GM12874 (cell line): ENCODE data around the gene SLX4IP.

Experiments used
- TF ChIP-seq, protein P1 (sequence below): IDR thresholded peaks from 2 replicates; pipeline ENCODE4 v1.5.1; 2011; ENCODE audit warnings: low read depth, mild to moderate bottlenecking, control low read depth, low read length, moderate library complexity; ENCODE audit not compliant: insufficient read depth

Gene SLX4IP

DNA sequence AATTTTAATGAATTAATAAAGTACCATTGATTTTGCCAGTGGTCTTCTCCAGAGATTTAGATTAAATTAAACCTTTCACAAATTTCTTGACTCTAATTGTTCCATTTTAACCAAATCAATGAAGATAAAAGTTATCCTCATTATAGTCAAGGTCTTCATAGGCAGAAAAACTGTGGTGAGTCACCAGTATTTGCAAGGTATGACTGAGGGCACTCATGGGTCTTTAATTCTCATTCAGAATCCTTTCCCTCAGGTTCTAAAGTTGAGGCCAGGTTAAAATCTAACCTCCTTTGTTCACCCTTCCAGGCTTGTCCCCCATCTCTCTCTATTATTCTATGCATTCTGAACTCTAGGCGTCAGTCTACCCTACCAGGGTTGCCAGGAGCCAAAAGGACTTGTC is 144.8 kb downstream of the SLX4IP start:
- TF ChIP-seq, protein P1, sequence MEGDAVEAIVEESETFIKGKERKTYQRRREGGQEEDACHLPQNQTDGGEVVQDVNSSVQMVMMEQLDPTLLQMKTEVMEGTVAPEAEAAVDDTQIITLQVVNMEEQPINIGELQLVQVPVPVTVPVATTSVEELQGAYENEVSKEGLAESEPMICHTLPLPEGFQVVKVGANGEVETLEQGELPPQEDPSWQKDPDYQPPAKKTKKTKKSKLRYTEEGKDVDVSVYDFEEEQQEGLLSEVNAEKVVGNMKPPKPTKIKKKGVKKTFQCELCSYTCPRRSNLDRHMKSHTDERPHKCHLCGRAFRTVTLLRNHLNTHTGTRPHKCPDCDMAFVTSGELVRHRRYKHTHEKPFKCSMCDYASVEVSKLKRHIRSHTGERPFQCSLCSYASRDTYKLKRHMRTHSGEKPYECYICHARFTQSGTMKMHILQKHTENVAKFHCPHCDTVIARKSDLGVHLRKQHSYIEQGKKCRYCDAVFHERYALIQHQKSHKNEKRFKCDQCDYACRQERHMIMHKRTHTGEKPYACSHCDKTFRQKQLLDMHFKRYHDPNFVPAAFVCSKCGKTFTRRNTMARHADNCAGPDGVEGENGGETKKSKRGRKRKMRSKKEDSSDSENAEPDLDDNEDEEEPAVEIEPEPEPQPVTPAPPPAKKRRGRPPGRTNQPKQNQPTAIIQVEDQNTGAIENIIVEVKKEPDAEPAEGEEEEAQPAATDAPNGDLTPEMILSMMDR, result no peak

DNA sequence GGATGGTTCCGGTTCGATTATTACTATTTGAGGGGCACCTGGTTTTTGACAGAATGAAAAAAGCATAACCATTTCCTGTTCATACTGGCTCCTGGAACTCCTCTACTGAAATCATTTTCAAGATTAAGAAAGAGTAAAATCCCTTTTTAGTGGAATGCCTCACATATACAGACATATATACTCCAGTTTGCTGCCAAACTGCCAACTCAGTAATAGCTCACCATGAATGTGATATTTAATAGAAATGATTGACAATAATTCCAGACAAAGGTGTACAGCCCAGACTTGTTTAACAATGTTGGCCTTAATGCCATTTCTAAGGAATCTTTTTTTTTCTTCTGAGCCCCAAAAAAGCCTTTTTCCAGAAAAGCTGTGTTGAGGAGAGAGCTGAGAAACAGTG is 145.6 kb downstream of the SLX4IP start:
- TF ChIP-seq, protein P1, result no peak

GRCh38 chr20:10581823-10582222 is 146.7 kb downstream of the SLX4IP start:
- TF ChIP-seq, protein P1, result no peak

DNA sequence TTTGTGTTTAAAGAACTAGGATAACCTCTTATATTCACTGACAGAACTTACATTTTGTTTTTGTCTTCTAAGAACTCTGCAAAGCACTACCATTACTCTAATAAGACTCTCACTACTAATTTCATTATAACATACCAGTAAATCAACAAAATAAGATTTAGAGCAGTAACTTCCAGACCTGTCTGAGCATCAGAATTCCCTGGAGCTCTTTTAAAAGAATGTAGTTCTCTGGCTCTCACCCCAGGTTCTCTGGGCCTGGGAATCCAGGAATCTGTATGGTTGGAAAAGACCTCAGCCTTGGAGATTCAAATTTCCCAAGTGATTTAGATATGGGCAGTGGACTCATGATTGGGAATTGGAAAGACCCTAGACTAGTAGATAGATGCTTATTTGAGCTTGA is 149.3 kb downstream of the SLX4IP start:
- TF ChIP-seq, protein P1, result no peak

DNA sequence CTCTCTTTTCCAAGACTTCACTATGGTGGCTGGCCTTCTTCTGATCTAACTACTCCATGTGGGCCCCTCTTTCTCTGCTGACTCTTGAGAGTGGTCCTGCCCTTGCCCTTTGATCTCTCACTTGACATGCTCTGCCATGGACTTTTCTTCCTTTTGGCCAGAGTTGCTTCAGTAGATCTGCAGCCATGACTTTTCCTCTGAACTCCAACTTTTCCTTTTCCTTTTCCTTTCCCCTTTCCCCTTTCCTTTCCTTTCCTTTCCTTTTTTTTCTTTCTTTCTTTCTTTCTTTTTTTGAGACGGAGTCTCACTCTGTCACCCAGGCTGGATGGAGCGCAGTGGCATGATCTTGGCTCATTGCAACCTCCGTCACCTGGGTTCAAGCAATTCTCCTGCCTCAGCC is 150.2 kb downstream of the SLX4IP start:
- TF ChIP-seq, protein P1, result no peak

- TF ChIP-seq, protein P1, result no peak
These were observed 151.2 kb downstream of the SLX4IP start for GRCh38 chr20:10586296-10586695.

- TF ChIP-seq, protein P1, result no peak
These were observed 156.0 kb downstream of the SLX4IP start for GRCh38 chr20:10590950-10591671.
